ENCODE results near the gene LRMDA. TPM values are rescaled to one million over a fixed set of nuclear protein-coding genes. Genes with fewer than 3 reads are reported as not detected.

LRMDA gene
- total RNA-seq, 3 donors from 2014 or later (not counting 1 experiment from before 2014, with no cell fraction given), result 1.4 to 2.4 (median 2.1) TPM

- H3K4me1 Mint-ChIP-seq, result peaks cover 0 to 5% of the 10 kb centered on the region in 2 donors
- H3K9me3 Mint-ChIP-seq, result no peaks in the 10 kb centered on the region
- H3K9me3 ChIP-seq (ENCODE audit: control insufficient read depth, insufficient read depth, low read length), result peaks cover 3% of the 10 kb centered on the region
- no peaks in the 10 kb centered on the region for H3K36me3 ChIP-seq (ENCODE audit: control insufficient read depth, insufficient read depth, low read length)
- no peak for ATAC-seq
- DNase-seq, result no peak
- H3K4me1 ChIP-seq (ENCODE audit: control insufficient read depth, insufficient read depth, low read length), result no peaks in the 10 kb centered on the region
- no peak overlapping the region for H3K27ac Mint-ChIP-seq
- H3K27me3 Mint-ChIP-seq (ENCODE audit: low read depth in 2 of 2), result peaks cover 6 to 7% of the 10 kb centered on the region in 2 donors
- no peaks in the 10 kb centered on the region for H3K36me3 Mint-ChIP-seq
- intact Hi-C loops (cut with micrococcal nuclease), result no loop called here
- 100% methylated on average over 2 of the region's 3 CpGs for WGBS (ENCODE audit: insufficient coverage)
- H3K4me3 ChIP-seq (ENCODE audit: low read length), result no peak overlapping the region
- H3K27ac ChIP-seq (ENCODE audit: low read length), result no peak overlapping the region
- TF ChIP-seq CTCF (IDR thresholded peaks at IDR 0.05), result no peak
- H3K4me3 Mint-ChIP-seq, result no peak overlapping the region
- H3K27me3 ChIP-seq (ENCODE audit: control insufficient read depth, insufficient read depth, low read length), result no peaks in the 10 kb centered on the region
These were observed 158.7 kb downstream of the LRMDA start for GRCh38 chr10:75589895-75590654.

GRCh38 chr10:75592151-75592787, 160.8 kb downstream of the LRMDA start:
- Mint-ChIP-seq H3K9me3 (no peaks in the 10 kb centered on the region), H3K4me1 (peaks cover 0 to 5% of the 10 kb centered on the region in 2 donors)
- WGBS (ENCODE audit: insufficient coverage), result 83% methylated on average over 31 of the region's 31 CpGs

GRCh38 chr10:75592791-75593643, 161.6 kb downstream of the LRMDA start:
- Mint-ChIP-seq H3K27me3 (ENCODE audit: low read depth in 2 of 2) (peaks cover under 1 to 4% of the 10 kb centered on the region in 2 donors), H3K4me3 (no peak overlapping the region), H3K4me1 (peaks cover 0 to 5% of the 10 kb centered on the region in 2 donors), H3K9me3 (no peaks in the 10 kb centered on the region), H3K36me3 (no peaks in the 10 kb centered on the region), H3K27ac (no peak overlapping the region)
- no peak for TF ChIP-seq CTCF (IDR thresholded peaks at IDR 0.05)
- DNase-seq (no peak), ATAC-seq (no peak)
- no peaks in the 10 kb centered on the region for H3K36me3 ChIP-seq (ENCODE audit: control insufficient read depth, insufficient read depth, low read length)
- H3K27me3 ChIP-seq (ENCODE audit: control insufficient read depth, insufficient read depth, low read length), result no peaks in the 10 kb centered on the region
- no peak overlapping the region for H3K4me3 ChIP-seq (ENCODE audit: low read length)
- peaks cover 3% of the 10 kb centered on the region for H3K9me3 ChIP-seq (ENCODE audit: control insufficient read depth, insufficient read depth, low read length)
- no peak overlapping the region for H3K27ac ChIP-seq (ENCODE audit: low read length)
- 85% methylated on average over 8 of the region's 8 CpGs for WGBS (ENCODE audit: insufficient coverage)
- H3K4me1 ChIP-seq (ENCODE audit: control insufficient read depth, insufficient read depth, low read length), result no peaks in the 10 kb centered on the region
- intact Hi-C loops (cut with micrococcal nuclease), result no loop called here

More at GRCh38 chr10:75592151-75592787, 160.8 kb downstream of the LRMDA start:
- H3K4me3 ChIP-seq (ENCODE audit: low read length), result no peak overlapping the region
- Mint-ChIP-seq H3K27me3 (ENCODE audit: low read depth in 2 of 2) (peaks cover 6 to 7% of the 10 kb centered on the region in 2 donors), H3K27ac (no peak overlapping the region), H3K4me3 (no peak overlapping the region), H3K36me3 (no peaks in the 10 kb centered on the region)
- DNase-seq, result no peak
- peak in 1 of 3 donors; percentile 40 for ATAC-seq
- peaks cover 3% of the 10 kb centered on the region for H3K9me3 ChIP-seq (ENCODE audit: control insufficient read depth, insufficient read depth, low read length)
- H3K27ac ChIP-seq (ENCODE audit: low read length), result no peak overlapping the region
- no peaks in the 10 kb centered on the region for H3K4me1 ChIP-seq (ENCODE audit: control insufficient read depth, insufficient read depth, low read length)
- no peaks in the 10 kb centered on the region for H3K36me3 ChIP-seq (ENCODE audit: control insufficient read depth, insufficient read depth, low read length)
- intact Hi-C loops (cut with micrococcal nuclease), result no loop called here
- H3K27me3 ChIP-seq (ENCODE audit: control insufficient read depth, insufficient read depth, low read length), result no peaks in the 10 kb centered on the region
- TF ChIP-seq CTCF (IDR thresholded peaks at IDR 0.05), result no peak

Data from natural killer cell (primary cell).